NCI-H510A treated with DMSO at 0.1 percent for 48 hours (cell line): ENCODE measurements around the gene KRT76.
"Not testable (repeated sequence)": the region's sequence is repeated elsewhere in the genome, so short reads cannot be mapped to it uniquely, and the experiment has no call there.

Experiments used
- DNase-seq: peaks from one replicate; lab custom pipeline; 2025; lab: John Stamatoyannopoulos, UW

The KRT76 gene

GRCh38 chr12:52759218-52759617 lies 17.9 kb downstream of the KRT76 start:
- no peak for DNase-seq

GRCh38 chr12:52757449-52758176 lies 19.5 kb downstream of the KRT76 start:
- DNase-seq, result no peak

- no peak for DNase-seq
Measured at GRCh38 chr12:52756281-52756960, 20.7 kb downstream of the KRT76 start.

GRCh38 chr12:52755533-52755932 lies 21.6 kb downstream of the KRT76 start:
- no peak for DNase-seq

- DNase-seq, result no peak
Measured at GRCh38 chr12:52754135-52754534, 23.0 kb downstream of the KRT76 start.

GRCh38 chr12:52753283-52753682 lies 23.9 kb downstream of the KRT76 start:
- no peak for DNase-seq

GRCh38 chr12:52752516-52752915 lies 24.6 kb downstream of the KRT76 start:
- DNase-seq, result no peak

- no peak for DNase-seq
Measured at GRCh38 chr12:52751795-52752194, 25.4 kb downstream of the KRT76 start.

- DNase-seq, result not testable (repeated sequence)
Measured at GRCh38 chr12:52750532-52750931, 26.6 kb downstream of the KRT76 start.

- DNase-seq, result no peak
Measured at GRCh38 chr12:52749827-52750226, 27.3 kb downstream of the KRT76 start.

- no peak for DNase-seq
Measured at GRCh38 chr12:52748578-52748977, 28.6 kb downstream of the KRT76 start.

- DNase-seq, result no peak
Measured at GRCh38 chr12:52745554-52745953, 31.6 kb downstream of the KRT76 start.

- no peak for DNase-seq
Measured at GRCh38 chr12:52744493-52745156, 32.5 kb downstream of the KRT76 start.

GRCh38 chr12:52742822-52743457 lies 34.2 kb downstream of the KRT76 start:
- DNase-seq, result no peak

GRCh38 chr12:52742196-52742580 lies 35.0 kb downstream of the KRT76 start:
- no peak for DNase-seq

GRCh38 chr12:52741375-52742195 lies 35.6 kb downstream of the KRT76 start:
- no peak for DNase-seq

GRCh38 chr12:52740584-52740983 lies 36.6 kb downstream of the KRT76 start:
- DNase-seq, result peak; percentile 3

GRCh38 chr12:52739963-52740362 lies 37.2 kb downstream of the KRT76 start:
- no peak for DNase-seq

- no peak for DNase-seq
Measured at GRCh38 chr12:52735816-52736632, 41.1 kb downstream of the KRT76 start.

- DNase-seq, result no peak
Measured at GRCh38 chr12:52735106-52735505, 42.0 kb downstream of the KRT76 start.

- DNase-seq, result no peak
Measured at GRCh38 chr12:52730793-52731192, 46.4 kb downstream of the KRT76 start.
